Measurements from ENCODE around the gene MBLAC1. TPM values are rescaled to one million over a fixed set of nuclear protein-coding genes. Genes with fewer than 3 reads are reported as not detected.

Gene MBLAC1
- total RNA-seq, 1 experiment from 2014 or later: 2.5 TPM

GRCh38 chr7:100163006-100163531, 36.3 kb downstream of the MBLAC1 start:
- no peak for DNase-seq (ENCODE audit: low read depth)
- in situ Hi-C loops (cut with HindIII; ENCODE audit: low pct_unique_long_range_greater_than_20kb, low sequenced_read_pairs): no loop called here

- in situ Hi-C loops (cut with HindIII; ENCODE audit: low pct_unique_long_range_greater_than_20kb, low sequenced_read_pairs): no loop called here
- no peak for DNase-seq (ENCODE audit: low read depth)
These were observed 37.1 kb downstream of the MBLAC1 start for GRCh38 chr7:100163871-100164270.

- in situ Hi-C loops (cut with HindIII; ENCODE audit: low pct_unique_long_range_greater_than_20kb, low sequenced_read_pairs): no loop called here
- DNase-seq (ENCODE audit: low read depth): no peak
These were observed 39.7 kb downstream of the MBLAC1 start for GRCh38 chr7:100166317-100166940.

- in situ Hi-C loops (cut with HindIII; ENCODE audit: low pct_unique_long_range_greater_than_20kb, low sequenced_read_pairs): no loop called here
- no peak for DNase-seq (ENCODE audit: low read depth)
These were observed 40.5 kb downstream of the MBLAC1 start for GRCh38 chr7:100166970-100167911.

- in situ Hi-C loops (cut with HindIII; ENCODE audit: low pct_unique_long_range_greater_than_20kb, low sequenced_read_pairs): no loop called here
- DNase-seq (ENCODE audit: low read depth): no peak
These were observed 41.2 kb downstream of the MBLAC1 start for GRCh38 chr7:100167912-100168323.

- DNase-seq (ENCODE audit: low read depth): no peak
- in situ Hi-C loops (cut with HindIII; ENCODE audit: low pct_unique_long_range_greater_than_20kb, low sequenced_read_pairs): no loop called here
These were observed 42.5 kb downstream of the MBLAC1 start for GRCh38 chr7:100169147-100169850.

- no peak for DNase-seq (ENCODE audit: low read depth)
- in situ Hi-C loops (cut with HindIII; ENCODE audit: low pct_unique_long_range_greater_than_20kb, low sequenced_read_pairs): no loop called here
These were observed 43.5 kb downstream of the MBLAC1 start for GRCh38 chr7:100170101-100170897.

- DNase-seq (ENCODE audit: low read depth): no peak
- in situ Hi-C loops (cut with HindIII; ENCODE audit: low pct_unique_long_range_greater_than_20kb, low sequenced_read_pairs): no loop called here
These were observed 44.4 kb downstream of the MBLAC1 start for GRCh38 chr7:100171087-100171681.

- in situ Hi-C loops (cut with HindIII; ENCODE audit: low pct_unique_long_range_greater_than_20kb, low sequenced_read_pairs): no loop called here
- DNase-seq (ENCODE audit: low read depth): no peak
These were observed 45.1 kb downstream of the MBLAC1 start for GRCh38 chr7:100171840-100172239.

GRCh38 chr7:100173806-100174495, 47.2 kb downstream of the MBLAC1 start:
- DNase-seq (ENCODE audit: low read depth): no peak
- in situ Hi-C loops (cut with HindIII; ENCODE audit: low pct_unique_long_range_greater_than_20kb, low sequenced_read_pairs): no loop called here

- DNase-seq (ENCODE audit: low read depth): no peak
- in situ Hi-C loops (cut with HindIII; ENCODE audit: low pct_unique_long_range_greater_than_20kb, low sequenced_read_pairs): no loop called here
These were observed 47.8 kb downstream of the MBLAC1 start for GRCh38 chr7:100174582-100174981.

- in situ Hi-C loops (cut with HindIII; ENCODE audit: low pct_unique_long_range_greater_than_20kb, low sequenced_read_pairs): no loop called here
- no peak for DNase-seq (ENCODE audit: low read depth)
These were observed 48.6 kb downstream of the MBLAC1 start for GRCh38 chr7:100175296-100175935.

GRCh38 chr7:100176096-100177044, 49.6 kb downstream of the MBLAC1 start:
- DNase-seq (ENCODE audit: low read depth): no peak

GRCh38 chr7:100177045-100178001, 50.6 kb downstream of the MBLAC1 start, which contains the start of the genes GPC2 and STAG3:
Gene GPC2, minus strand, starts transcription at chr7:100177381. Its CDS starts 182 bp downstream, at chr7:100177199.
Gene STAG3, plus strand, starts transcription at chr7:100177918. Its CDS starts 2,639 bp downstream, at chr7:100180557.
- peak; percentile 94 for DNase-seq (ENCODE audit: low read depth)
- in situ Hi-C loops (cut with HindIII; ENCODE audit: low pct_unique_long_range_greater_than_20kb, low sequenced_read_pairs): no loop called here

More at GRCh38 chr7:100176096-100177044, 49.6 kb downstream of the MBLAC1 start:
- in situ Hi-C loops (cut with HindIII; ENCODE audit: low pct_unique_long_range_greater_than_20kb, low sequenced_read_pairs): no loop called here
